GM19025 (cell line): ENCODE results near the gene SYT2.
"Not testable (repeated sequence)": the region's sequence is repeated elsewhere in the genome, so short reads cannot be mapped to it uniquely, and the experiment has no call there.

Experiments used
- ATAC-seq: cut with Tn5 transposase; IDR thresholded peaks from one replicate; pipeline ENCODE4 v1.9.1; 2021; ENCODE audit warnings: mild to moderate bottlenecking, low read depth, moderate library complexity; ENCODE audit not compliant: unreplicated experiment

Gene SYT2

GRCh38 chr1:202579806-202580205 is 130.4 kb downstream of the SYT2 start:
- ATAC-seq, result no peak

- ATAC-seq, result no peak
Measured at GRCh38 chr1:202578565-202578964, 131.7 kb downstream of the SYT2 start.

GRCh38 chr1:202578001-202578504 is 132.2 kb downstream of the SYT2 start:
- ATAC-seq, result no peak

GRCh38 chr1:202577381-202577780 is 132.9 kb downstream of the SYT2 start:
- no peak for ATAC-seq

GRCh38 chr1:202576816-202577215 is 133.4 kb downstream of the SYT2 start:
- no peak for ATAC-seq

- ATAC-seq, result no peak
Measured at GRCh38 chr1:202575918-202576653, 134.2 kb downstream of the SYT2 start.

- ATAC-seq, result no peak
Measured at GRCh38 chr1:202572867-202573266, 137.4 kb downstream of the SYT2 start.

- ATAC-seq, result no peak
Measured at GRCh38 chr1:202571719-202572339, 138.4 kb downstream of the SYT2 start.

- ATAC-seq, result no peak
Measured at GRCh38 chr1:202569393-202570322, 140.6 kb downstream of the SYT2 start.

GRCh38 chr1:202568826-202569225 is 141.4 kb downstream of the SYT2 start:
- no peak for ATAC-seq

- no peak for ATAC-seq
Measured at GRCh38 chr1:202568410-202568809, 141.8 kb downstream of the SYT2 start.

- no peak for ATAC-seq
Measured at GRCh38 chr1:202567738-202568137, 142.5 kb downstream of the SYT2 start.

- peak; percentile 86 for ATAC-seq
Measured at GRCh38 chr1:202565890-202566602, 144.2 kb downstream of the SYT2 start.

- no peak for ATAC-seq
Measured at GRCh38 chr1:202564958-202565495, 145.2 kb downstream of the SYT2 start.

GRCh38 chr1:202563818-202564217 is 146.4 kb downstream of the SYT2 start:
- ATAC-seq, result no peak

GRCh38 chr1:202562444-202563060 is 147.7 kb downstream of the SYT2 start:
- no peak for ATAC-seq

- no peak for ATAC-seq
Measured at GRCh38 chr1:202561726-202562443, 148.4 kb downstream of the SYT2 start.

- no peak for ATAC-seq
Measured at GRCh38 chr1:202561240-202561639, 149.0 kb downstream of the SYT2 start.

GRCh38 chr1:202557662-202558061 is 152.6 kb downstream of the SYT2 start:
- not testable (repeated sequence) for ATAC-seq
